DOHH2 (cell line): ENCODE data around the gene RBM22.

Experiments
- EZH2phosphoT487 ChIP-seq: fragments of 200-600 bp; sonication (generic); IDR thresholded peaks from 2 replicates; pipeline ENCODE4 v1.6.1; 2017; ENCODE audit warnings: borderline replicate concordance, mild to moderate bottlenecking, antibody characterized with exemption, low read length, moderate library complexity, mixed read lengths
- TF ChIP-seq, protein P1 (sequence below): fragments of 200-600 bp; sonication (generic); IDR thresholded peaks from one replicate; pipeline ENCODE4 v1.5.1; 2014; ENCODE audit warnings: antibody characterized with exemption, mild to moderate bottlenecking, low read depth, low read length; ENCODE audit not compliant: poor library complexity, severe bottlenecking

DNA sequence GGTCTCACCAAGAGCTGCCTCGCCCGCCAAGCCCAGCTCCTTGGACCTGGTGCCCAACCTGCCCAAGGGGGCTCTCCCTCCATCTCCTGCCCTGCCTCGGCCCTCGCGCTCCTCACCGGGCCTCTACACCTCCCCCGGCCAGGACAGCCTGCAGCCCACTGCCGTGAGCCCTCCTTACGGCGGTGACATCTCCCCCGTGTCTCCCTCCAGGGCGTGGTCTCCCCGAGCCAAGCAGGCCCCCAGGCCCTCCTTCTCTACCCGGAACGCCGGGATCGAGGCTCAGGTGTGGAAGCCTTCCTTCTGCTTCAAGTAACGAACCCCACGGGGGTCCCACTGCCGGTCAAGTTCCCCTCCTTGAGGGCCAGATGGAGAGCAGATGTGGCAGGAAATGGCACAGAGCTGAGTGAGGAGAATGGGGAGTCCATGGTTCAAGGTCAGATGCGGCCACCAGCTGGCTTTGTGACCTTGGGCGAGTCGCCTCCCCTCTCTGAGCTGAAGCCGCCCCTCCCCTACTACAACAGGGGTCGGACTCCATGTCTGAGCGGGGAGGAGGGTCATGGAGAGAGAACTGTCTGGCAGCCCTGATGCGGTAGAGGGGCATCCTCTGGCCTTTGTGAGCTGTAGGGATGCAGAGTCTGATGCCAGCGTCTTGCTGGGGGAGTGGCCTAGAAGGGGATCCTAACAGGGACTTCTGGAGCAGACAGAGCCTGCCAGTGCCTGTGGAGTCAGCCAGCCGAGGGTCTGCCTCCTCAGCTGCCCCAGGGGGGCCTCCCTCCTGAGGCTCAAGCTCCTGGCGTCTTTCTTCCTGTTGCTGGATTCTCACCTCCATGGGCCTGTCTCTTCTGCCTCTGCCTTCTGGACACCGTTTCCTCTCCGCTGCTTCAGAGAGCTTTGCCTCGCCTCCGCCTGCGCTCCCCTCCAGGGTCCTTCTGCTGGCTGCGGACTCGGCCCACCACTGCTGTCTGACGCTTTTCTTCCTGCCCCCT, 50.5 kb downstream of the RBM22 start:
- TF ChIP-seq, protein P1, sequence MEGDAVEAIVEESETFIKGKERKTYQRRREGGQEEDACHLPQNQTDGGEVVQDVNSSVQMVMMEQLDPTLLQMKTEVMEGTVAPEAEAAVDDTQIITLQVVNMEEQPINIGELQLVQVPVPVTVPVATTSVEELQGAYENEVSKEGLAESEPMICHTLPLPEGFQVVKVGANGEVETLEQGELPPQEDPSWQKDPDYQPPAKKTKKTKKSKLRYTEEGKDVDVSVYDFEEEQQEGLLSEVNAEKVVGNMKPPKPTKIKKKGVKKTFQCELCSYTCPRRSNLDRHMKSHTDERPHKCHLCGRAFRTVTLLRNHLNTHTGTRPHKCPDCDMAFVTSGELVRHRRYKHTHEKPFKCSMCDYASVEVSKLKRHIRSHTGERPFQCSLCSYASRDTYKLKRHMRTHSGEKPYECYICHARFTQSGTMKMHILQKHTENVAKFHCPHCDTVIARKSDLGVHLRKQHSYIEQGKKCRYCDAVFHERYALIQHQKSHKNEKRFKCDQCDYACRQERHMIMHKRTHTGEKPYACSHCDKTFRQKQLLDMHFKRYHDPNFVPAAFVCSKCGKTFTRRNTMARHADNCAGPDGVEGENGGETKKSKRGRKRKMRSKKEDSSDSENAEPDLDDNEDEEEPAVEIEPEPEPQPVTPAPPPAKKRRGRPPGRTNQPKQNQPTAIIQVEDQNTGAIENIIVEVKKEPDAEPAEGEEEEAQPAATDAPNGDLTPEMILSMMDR = no peak
- no peak for TF ChIP-seq EZH2phosphoT487
